ENCODE data around the gene GPR171. TPM values are rescaled to one million over a fixed set of nuclear protein-coding genes. Genes with fewer than 3 reads are reported as not detected.

Gene GPR171
- total RNA-seq, 1 experiment from 2014 or later, result 0.17 TPM

- TF ChIP-seq USF1 (CRISPR knock-in tag; IDR thresholded peaks at IDR 0.05) (no peak), CREM (CRISPR knock-in tag; IDR thresholded peaks at IDR 0.05) (no peak), NFYB (CRISPR knock-in tag; conservative IDR thresholded peaks at IDR 0.05; ENCODE audit: low read depth) (no peak), ZNF425 (CRISPR knock-in tag; conservative IDR thresholded peaks at IDR 0.05) (no peak), NFATC4 (CRISPR knock-in tag; IDR thresholded peaks at IDR 0.05) (no peak), ZNF396 (CRISPR knock-in tag; IDR thresholded peaks at IDR 0.05; ENCODE audit: borderline replicate concordance) (no peak), ZNF281 (CRISPR knock-in tag; IDR thresholded peaks at IDR 0.05) (no peak), MAX (CRISPR knock-in tag; IDR thresholded peaks at IDR 0.05) (no peak), USF2 (CRISPR knock-in tag; IDR thresholded peaks at IDR 0.05) (no peak)
Measured at GRCh38 chr3:151204530-151205402, 1.8 kb upstream of the GPR171 start (continued).

- POLR2A ChIA-PET, result no interaction called here
- peaks cover 2% of the 10 kb centered on the region; the same call in 1 of the 2 replicates for H3K4me1 Mint-ChIP-seq
- TF ChIP-seq E2F4 (CRISPR knock-in tag; IDR thresholded peaks at IDR 0.05; ENCODE audit: borderline replicate concordance, low read depth) (no peak), ESRRA (CRISPR knock-in tag; IDR thresholded peaks at IDR 0.05; ENCODE audit: borderline replicate concordance) (no peak), NFYB (CRISPR knock-in tag; conservative IDR thresholded peaks at IDR 0.05; ENCODE audit: low read depth) (no peak), PRRX2 (CRISPR knock-in tag; IDR thresholded peaks at IDR 0.05) (no peak), ZNF416 (CRISPR knock-in tag; IDR thresholded peaks at IDR 0.05) (no peak), JAZF1 (CRISPR knock-in tag; IDR thresholded peaks at IDR 0.05) (no peak), ZNF532 (CRISPR knock-in tag; IDR thresholded peaks at IDR 0.05; ENCODE audit: borderline replicate concordance) (no peak), SOX15 (CRISPR knock-in tag; IDR thresholded peaks at IDR 0.05) (no peak), TP53 (CRISPR knock-in tag; IDR thresholded peaks at IDR 0.05) (no peak), SP1 (CRISPR knock-in tag; conservative IDR thresholded peaks at IDR 0.05) (no peak), FOXJ3 (CRISPR knock-in tag; IDR thresholded peaks at IDR 0.05; ENCODE audit: borderline replicate concordance) (no peak), RORB (CRISPR knock-in tag; IDR thresholded peaks at IDR 0.05) (no peak)
Measured at GRCh38 chr3:151201051-151201730, 1.8 kb downstream of the GPR171 start.

More at GRCh38 chr3:151201051-151201730, 1.8 kb downstream of the GPR171 start:
- DNase-seq (ENCODE audit: low spot score) (no peak), ATAC-seq (no peak)
- H3K9me3 Mint-ChIP-seq, result no peaks in the 10 kb centered on the region
- H3K27ac Mint-ChIP-seq, result no peak overlapping the region
- CTCF ChIA-PET, result interaction anchor here (1.6 kb wide), 1 partner anchor 126 kb away, joined by 3 read pairs; no protein-coding TSS in a partner anchor
- no peaks in the 10 kb centered on the region for H3K27me3 Mint-ChIP-seq (ENCODE audit: low read depth)
- H3K36me3 Mint-ChIP-seq, result peaks cover 3% of the 10 kb centered on the region; the same call in 1 of the 2 replicates
- no peak overlapping the region for H3K4me3 Mint-ChIP-seq
